HEK293 (cell line): Measurements from ENCODE around the gene ACBD3.

Experiments
- BCL6B ChIP-seq: fragments of 450-650 bp; formaldehyde crosslinking; IDR thresholded peaks from 2 replicates; pipeline ENCODE4 v1.5.1; 2017; ENCODE audit warnings: missing biosample characterization, missing genetic modification characterization
- CTCF ChIP-seq: fragments of 450-650 bp; formaldehyde crosslinking; IDR thresholded peaks from 2 replicates; pipeline ENCODE4 v1.5.1; 2016; ENCODE audit warnings: missing biosample characterization, missing genetic modification characterization
- ELK4 ChIP-seq: IDR thresholded peaks from 2 replicates; pipeline ENCODE4 v1.6.1; 2011; ENCODE audit warnings: mild to moderate bottlenecking, low read depth, low read length, borderline replicate concordance
- YY1 ChIP-seq: fragments of 450-650 bp; formaldehyde crosslinking; IDR thresholded peaks from 2 replicates; pipeline ENCODE4 v1.5.1; 2018; ENCODE audit warnings: missing biosample characterization, missing genetic modification characterization
- ZBTB20 ChIP-seq: fragments of 450-650 bp; formaldehyde crosslinking; IDR thresholded peaks from 2 replicates; pipeline ENCODE4 v1.5.1; 2016; ENCODE audit warnings: missing biosample characterization, missing genetic modification characterization
- ZNF121 ChIP-seq: fragments of 450-650 bp; formaldehyde crosslinking; IDR thresholded peaks from 2 replicates; pipeline ENCODE4 v1.5.1; 2016; ENCODE audit warnings: missing biosample characterization, missing genetic modification characterization
- ZNF140 ChIP-seq: fragments of 450-650 bp; formaldehyde crosslinking; IDR thresholded peaks from 2 replicates; pipeline ENCODE4 v1.5.1; 2016; ENCODE audit warnings: missing biosample characterization, missing genetic modification characterization
- ZNF18 ChIP-seq: fragments of 450-650 bp; formaldehyde crosslinking; IDR thresholded peaks from 2 replicates; pipeline ENCODE4 v1.5.1; 2016; ENCODE audit warnings: missing biosample characterization, missing genetic modification characterization
- ZNF274 ChIP-seq, 2 experiments: fragments of 200-500 bp in 1 of 2; fragments of 450-650 bp in 1 of 2; sonication (Bioruptor generic) in 1 of 2; formaldehyde crosslinking in 1 of 2; IDR thresholded peaks; 2 replicates each; pipeline versions ENCODE4 v1.5.1 to v1.6.1; 2014 to 2016; ENCODE audit warnings: borderline replicate concordance in 1 of 2, inconsistent platforms in 1 of 2, low read length in 1 of 2, missing biosample characterization in 1 of 2, missing genetic modification characterization in 1 of 2
- ZNF37A ChIP-seq: fragments of 450-650 bp; IDR thresholded peaks from 2 replicates; pipeline ENCODE4 v1.5.1; 2018; ENCODE audit warnings: missing biosample characterization, missing genetic modification characterization
- ZNF510 ChIP-seq: fragments of 450-650 bp; formaldehyde crosslinking; IDR thresholded peaks from 2 replicates; pipeline ENCODE4 v1.5.1; 2018; ENCODE audit warnings: mild to moderate bottlenecking, missing genetic modification characterization, missing biosample characterization; ENCODE audit not compliant: insufficient replicate concordance
- ZNF514 ChIP-seq: fragments of 450-650 bp; formaldehyde crosslinking; IDR thresholded peaks from 2 replicates; pipeline ENCODE4 v1.5.1; 2016; ENCODE audit warnings: missing biosample characterization, missing genetic modification characterization
- ZNF626 ChIP-seq: fragments of 450-650 bp; sonication (Bioruptor Pico); formaldehyde crosslinking; IDR thresholded peaks from 2 replicates; pipeline ENCODE4 v1.5.1; 2018; ENCODE audit warnings: missing biosample characterization, missing genetic modification characterization, inconsistent platforms
- ZNF747 ChIP-seq: fragments of 450-650 bp; formaldehyde crosslinking; IDR thresholded peaks from 2 replicates; pipeline ENCODE4 v1.5.1; 2016; ENCODE audit warnings: missing biosample characterization, missing genetic modification characterization

- TF ChIP-seq YY1 (no peak), ZNF121 (tag by site-specific recombination) (no peak), ZNF747 (tag by site-specific recombination) (no peak), ZNF510 (tag by site-specific recombination) (no peak), CTCF (tag by site-specific recombination) (no peak), ZNF140 (tag by site-specific recombination) (no peak), ZNF514 (no peak), ZNF626 (no peak), BCL6B (no peak), ZNF18 (tag by site-specific recombination) (no peak), ZNF37A (tag by site-specific recombination) (no peak), ZBTB20 (tag by site-specific recombination) (no peak), ZNF274 (IDR thresholded peaks at IDR 0.05; ENCODE audit: low read length) (no peak), ZNF274 (tag by site-specific recombination; IDR thresholded peaks at IDR 0.05; ENCODE audit: borderline replicate concordance) (no peak), ELK4 (no peak)
Observed at GRCh38 chr1:226185141-226186036, 1.2 kb downstream of the ACBD3 start.
